Suppressor macrophage treated with lipopolysaccharide for 4 hours (primary cell): ENCODE results near the gene LCN1.
A peak's percentile ranks its signal among the peaks of the same experiment; 100 is the strongest.

ENCODE experiments used
- DNase-seq: peaks from one replicate; pipeline ENCODE4 v3.0.0-alpha.2; 2020

The LCN1 gene

DNA sequence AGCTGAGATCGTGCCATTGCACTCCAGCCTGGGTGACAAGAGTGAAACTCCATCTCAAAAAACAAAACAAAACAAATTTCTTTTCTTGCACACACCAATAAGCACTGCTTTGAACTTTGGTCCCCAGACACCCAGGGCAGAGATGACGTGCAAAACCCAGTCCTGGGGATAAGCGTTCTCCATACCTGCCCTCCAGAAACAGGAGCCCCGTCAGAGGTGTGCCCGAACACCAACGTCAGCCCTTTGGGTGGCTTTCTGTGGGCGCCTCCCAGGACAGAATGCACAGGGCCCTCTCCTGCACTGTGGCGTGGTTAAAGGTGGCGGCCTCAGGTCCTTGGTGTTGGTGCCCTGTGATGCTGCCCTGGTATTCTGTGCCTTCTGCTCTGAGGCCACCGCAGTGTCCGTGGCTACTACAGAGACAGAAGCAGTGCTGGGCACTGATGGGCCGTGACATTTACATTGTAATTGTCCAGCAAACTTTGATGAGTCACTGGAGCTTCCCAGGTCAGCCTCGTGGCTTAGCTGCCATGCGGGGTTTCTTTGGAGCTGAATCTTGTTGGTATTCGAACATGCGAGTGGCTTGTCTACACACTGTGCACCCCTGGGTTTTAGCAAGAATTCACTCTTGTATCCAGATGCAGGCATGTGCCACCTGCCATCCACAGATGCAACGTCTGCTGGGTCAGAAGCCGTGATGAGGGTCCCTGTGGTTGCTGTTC is 31.9 kb upstream of the LCN1 start:
- DNase-seq: no peak

- no peak for DNase-seq
Measured at GRCh38 chr9:135490166-135490870, 30.9 kb upstream of the LCN1 start.

GRCh38 chr9:135490980-135491464 is 30.2 kb upstream of the LCN1 start:
- no peak for DNase-seq

DNA sequence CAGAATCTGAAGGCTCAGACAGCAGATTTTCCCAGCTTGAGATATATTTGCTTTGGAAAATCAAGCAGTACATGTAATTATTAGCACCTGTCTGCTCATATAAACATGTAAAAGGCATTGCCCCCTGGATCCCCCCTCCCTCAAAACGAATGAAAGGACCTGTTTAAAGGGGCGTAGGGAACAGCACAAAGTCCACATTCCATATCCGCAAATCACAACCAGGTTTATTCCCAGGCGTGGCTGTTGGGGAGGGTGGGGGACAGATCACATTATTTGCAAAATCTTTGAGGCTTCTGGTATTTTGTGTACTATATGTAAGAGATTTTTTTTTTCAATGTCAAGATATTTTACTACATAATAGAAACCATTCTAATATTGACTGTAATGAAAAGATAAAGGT is 29.5 kb upstream of the LCN1 start:
- no peak for DNase-seq

DNA sequence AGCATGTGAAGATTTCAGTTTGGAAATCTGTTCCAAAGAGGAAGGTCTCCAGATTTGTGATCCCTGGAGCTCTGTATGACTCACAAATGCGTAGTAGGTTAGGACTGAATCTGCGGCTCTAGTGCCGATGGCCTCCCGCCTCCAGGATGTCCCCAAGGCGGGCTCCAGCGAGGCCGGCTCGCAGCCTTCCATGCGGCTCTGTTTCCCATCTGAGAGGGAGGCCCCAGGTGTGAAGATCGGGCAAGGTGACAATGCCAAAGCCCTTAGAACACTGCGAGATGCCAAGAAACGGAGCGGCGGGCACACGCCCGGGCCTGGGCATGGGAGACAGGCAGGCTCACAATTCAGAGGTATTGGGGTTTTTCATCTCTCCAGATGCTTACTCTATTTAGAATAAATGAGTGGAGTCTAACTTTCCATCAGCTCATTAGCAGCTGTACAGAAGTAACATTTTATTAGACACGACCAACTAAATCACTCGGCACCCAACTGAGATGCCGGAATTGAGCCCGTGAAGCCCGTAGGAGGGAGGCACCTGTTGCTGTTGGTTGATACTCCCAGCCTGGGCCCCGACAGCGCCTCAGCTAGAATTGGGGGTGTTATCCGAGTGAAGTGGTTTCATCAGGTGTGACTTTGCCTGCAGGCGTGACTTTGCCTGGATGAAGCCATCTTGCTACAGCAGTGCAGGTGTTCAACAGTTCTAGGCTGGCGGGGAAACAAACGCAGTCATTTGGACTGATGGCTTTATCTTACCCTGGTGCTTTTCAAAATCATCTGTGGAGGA is 28.2 kb upstream of the LCN1 start:
- no peak for DNase-seq

- DNase-seq: no peak
Measured at GRCh38 chr9:135494791-135495559, 26.3 kb upstream of the LCN1 start.

- no peak for DNase-seq
Measured at GRCh38 chr9:135498381-135499126, 22.7 kb upstream of the LCN1 start.

DNA sequence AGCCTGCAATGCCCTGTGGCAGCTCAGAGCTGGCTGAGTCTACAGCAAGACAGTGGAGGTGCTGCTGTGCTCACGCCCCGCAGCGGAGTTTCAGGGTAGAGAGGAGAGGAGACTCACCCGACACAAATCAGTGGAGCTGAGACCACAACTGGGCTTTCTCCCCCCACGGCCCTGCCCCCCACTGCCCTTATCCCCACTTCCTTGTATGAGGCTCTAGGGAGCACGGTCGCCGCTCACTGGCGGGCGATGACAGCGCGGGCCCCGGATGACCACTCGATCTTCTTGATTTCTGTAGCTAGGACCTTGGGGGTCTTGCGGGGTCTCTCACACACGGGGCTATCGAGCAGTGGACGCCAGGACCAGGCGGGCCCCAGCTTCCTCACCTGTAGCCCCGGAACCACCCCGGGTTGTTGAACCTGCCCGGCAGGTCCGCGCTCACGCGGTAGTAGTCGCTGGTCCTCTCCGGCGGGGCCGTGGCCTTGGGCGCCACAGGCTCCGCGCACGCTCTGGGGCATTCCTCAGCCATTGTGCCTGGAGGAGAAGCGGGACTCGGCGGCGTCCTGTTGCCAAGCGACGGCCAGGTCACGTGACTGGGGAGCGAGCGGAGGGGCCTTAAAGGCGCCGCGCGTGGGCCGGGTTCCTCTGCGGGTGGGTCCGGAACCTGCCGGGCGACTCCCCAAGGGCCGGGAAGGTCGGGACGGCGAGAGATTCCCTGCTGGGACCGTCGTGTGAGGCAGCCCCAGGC is 21.7 kb upstream of the LCN1 start:
- peak; percentile 94 for DNase-seq

GRCh38 chr9:135500071-135500524 is 21.1 kb upstream of the LCN1 start:
- DNase-seq: peak; percentile 11

GRCh38 chr9:135500525-135501260 is 20.5 kb upstream of the LCN1 start, which contains the start of gene MRPS2:
TSS of gene MRPS2 (plus strand) at chr9:135500682. CDS start at chr9:135500711, 29 bp downstream.
- peak; percentile 93 for DNase-seq

- DNase-seq: peak; percentile 62
Measured at GRCh38 chr9:135501261-135502167, 19.7 kb upstream of the LCN1 start.

- DNase-seq: no peak
Measured at GRCh38 chr9:135502168-135502872, 18.9 kb upstream of the LCN1 start.

DNA sequence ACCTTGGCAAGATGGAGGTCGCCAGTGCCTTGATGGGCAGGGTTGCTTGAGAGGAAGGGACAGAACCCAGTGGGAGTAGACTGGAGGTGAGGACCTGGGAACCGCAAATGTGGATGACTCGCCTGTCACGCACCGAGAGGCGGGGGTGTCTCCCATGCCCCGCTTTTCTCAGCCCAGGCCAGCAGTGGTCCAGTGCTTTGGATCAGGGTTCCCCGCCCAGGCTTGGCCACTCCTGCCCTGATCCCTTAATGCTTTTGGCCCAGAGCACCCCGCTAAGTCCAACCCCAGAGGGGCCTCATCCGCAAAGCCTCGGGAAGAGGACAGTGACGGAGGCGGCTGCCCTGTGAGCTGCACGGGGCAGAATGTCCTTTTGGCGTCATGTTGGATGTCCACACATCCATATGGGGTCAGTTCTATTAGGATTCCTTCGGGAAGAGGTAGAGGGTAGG is 18.3 kb upstream of the LCN1 start:
- no peak for DNase-seq

GRCh38 chr9:135503371-135504261 is 17.6 kb upstream of the LCN1 start:
- no peak for DNase-seq

- DNase-seq: peak; percentile 71
Measured at GRCh38 chr9:135504262-135505243, 16.7 kb upstream of the LCN1 start.
